PFSK-1 (cell line): Measurements from ENCODE around the gene ZFAND3.

Source experiments
- POLR2AphosphoS5 ChIP-seq: IDR thresholded peaks from 2 replicates; pipeline ENCODE4 v1.6.1; 2012; ENCODE audit warnings: low read depth, mild to moderate bottlenecking, control low read depth, low read length, moderate library complexity
- SIN3A ChIP-seq: IDR thresholded peaks from 2 replicates; pipeline ENCODE4 v1.6.1; 2012; ENCODE audit warnings: mild to moderate bottlenecking, low read length, moderate library complexity, borderline replicate concordance; ENCODE audit not compliant: insufficient read depth
- TF ChIP-seq, protein P1 (sequence below), 2 experiments: IDR thresholded peaks; 2 replicates each; pipeline versions ENCODE4 v1.6.1 to v1.8.0; 2011 to 2012; ENCODE audit warnings: low read depth in 2 of 2, low read length in 2 of 2, control low read depth in 1 of 2, inconsistent platforms in 1 of 2, mild to moderate bottlenecking in 1 of 2, moderate library complexity in 1 of 2; ENCODE audit not compliant: insufficient read depth in 1 of 2

DNA sequence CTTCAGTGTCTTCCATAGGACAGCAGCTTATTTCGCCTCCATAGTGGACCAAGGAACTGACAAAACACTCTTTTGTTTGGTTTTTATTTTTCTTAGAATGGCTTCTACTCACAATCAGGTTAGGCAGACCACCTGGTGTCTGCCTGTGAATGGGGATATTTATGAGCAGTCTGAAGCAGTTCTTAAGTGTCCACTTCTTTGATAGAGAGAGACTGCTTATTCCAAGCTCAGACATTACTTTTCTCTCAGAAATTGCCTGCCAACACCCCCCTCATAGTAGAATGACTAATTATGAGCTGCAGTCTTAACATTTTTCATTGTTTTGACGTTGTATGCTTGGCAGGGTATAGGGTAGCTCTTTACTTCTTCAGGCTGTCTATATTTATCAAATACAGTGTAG lies 174.7 kb downstream of the ZFAND3 start:
- no peak for TF ChIP-seq POLR2AphosphoS5
- TF ChIP-seq, protein P1, sequence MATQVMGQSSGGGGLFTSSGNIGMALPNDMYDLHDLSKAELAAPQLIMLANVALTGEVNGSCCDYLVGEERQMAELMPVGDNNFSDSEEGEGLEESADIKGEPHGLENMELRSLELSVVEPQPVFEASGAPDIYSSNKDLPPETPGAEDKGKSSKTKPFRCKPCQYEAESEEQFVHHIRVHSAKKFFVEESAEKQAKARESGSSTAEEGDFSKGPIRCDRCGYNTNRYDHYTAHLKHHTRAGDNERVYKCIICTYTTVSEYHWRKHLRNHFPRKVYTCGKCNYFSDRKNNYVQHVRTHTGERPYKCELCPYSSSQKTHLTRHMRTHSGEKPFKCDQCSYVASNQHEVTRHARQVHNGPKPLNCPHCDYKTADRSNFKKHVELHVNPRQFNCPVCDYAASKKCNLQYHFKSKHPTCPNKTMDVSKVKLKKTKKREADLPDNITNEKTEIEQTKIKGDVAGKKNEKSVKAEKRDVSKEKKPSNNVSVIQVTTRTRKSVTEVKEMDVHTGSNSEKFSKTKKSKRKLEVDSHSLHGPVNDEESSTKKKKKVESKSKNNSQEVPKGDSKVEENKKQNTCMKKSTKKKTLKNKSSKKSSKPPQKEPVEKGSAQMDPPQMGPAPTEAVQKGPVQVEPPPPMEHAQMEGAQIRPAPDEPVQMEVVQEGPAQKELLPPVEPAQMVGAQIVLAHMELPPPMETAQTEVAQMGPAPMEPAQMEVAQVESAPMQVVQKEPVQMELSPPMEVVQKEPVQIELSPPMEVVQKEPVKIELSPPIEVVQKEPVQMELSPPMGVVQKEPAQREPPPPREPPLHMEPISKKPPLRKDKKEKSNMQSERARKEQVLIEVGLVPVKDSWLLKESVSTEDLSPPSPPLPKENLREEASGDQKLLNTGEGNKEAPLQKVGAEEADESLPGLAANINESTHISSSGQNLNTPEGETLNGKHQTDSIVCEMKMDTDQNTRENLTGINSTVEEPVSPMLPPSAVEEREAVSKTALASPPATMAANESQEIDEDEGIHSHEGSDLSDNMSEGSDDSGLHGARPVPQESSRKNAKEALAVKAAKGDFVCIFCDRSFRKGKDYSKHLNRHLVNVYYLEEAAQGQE (IDR thresholded peaks at IDR 0.05; ENCODE audit: insufficient read depth in 1 of 2, low read depth in 2 of 2, low read length in 2 of 2) = no peak
- no peak for TF ChIP-seq SIN3A
